ENCODE results near the gene CD8B.

DNA sequence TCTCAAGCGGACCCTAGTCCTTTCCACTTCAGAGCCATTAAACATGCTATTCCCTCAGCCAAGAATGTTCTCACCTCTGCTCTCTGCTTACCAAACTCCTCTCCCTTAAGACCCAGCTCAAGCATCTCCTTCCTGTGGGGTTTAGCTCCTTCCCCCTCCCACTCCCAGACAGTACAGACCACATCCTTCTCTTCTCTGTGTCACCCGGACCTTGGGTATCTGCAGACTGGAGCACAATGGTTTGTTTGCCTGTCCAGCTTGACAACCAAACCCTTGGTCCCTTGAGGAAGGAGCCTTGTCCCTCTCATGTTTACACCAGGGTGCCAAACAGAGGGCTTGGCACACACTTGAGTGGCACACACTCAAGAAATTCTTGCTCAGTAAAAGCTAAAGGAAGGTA is 66.8 kb downstream of the CD8B start:
- TF ChIP-seq, protein P1, sequence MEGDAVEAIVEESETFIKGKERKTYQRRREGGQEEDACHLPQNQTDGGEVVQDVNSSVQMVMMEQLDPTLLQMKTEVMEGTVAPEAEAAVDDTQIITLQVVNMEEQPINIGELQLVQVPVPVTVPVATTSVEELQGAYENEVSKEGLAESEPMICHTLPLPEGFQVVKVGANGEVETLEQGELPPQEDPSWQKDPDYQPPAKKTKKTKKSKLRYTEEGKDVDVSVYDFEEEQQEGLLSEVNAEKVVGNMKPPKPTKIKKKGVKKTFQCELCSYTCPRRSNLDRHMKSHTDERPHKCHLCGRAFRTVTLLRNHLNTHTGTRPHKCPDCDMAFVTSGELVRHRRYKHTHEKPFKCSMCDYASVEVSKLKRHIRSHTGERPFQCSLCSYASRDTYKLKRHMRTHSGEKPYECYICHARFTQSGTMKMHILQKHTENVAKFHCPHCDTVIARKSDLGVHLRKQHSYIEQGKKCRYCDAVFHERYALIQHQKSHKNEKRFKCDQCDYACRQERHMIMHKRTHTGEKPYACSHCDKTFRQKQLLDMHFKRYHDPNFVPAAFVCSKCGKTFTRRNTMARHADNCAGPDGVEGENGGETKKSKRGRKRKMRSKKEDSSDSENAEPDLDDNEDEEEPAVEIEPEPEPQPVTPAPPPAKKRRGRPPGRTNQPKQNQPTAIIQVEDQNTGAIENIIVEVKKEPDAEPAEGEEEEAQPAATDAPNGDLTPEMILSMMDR (conservative IDR thresholded peaks at IDR 0.05 in 1 of 2, IDR thresholded peaks at IDR 0.05 in 1 of 2; ENCODE audit: low read depth in 1 of 2, low read length in 2 of 2), result no peak
- TF ChIP-seq EZH2 (IDR thresholded peaks at IDR 0.05; ENCODE audit: low read length, missing control alignments), result no peak
